ENCODE data around the gene ZHX3.

The ZHX3 gene

GRCh38 chr20:41166201-41167117 lies 151.1 kb downstream of the ZHX3 start:
- H3K27ac ChIP-seq: no peak overlapping the region
- no peak for TF ChIP-seq CTCF (IDR thresholded peaks at IDR 0.05)

- no peak overlapping the region for H3K27ac ChIP-seq
- TF ChIP-seq CTCF (IDR thresholded peaks at IDR 0.05) (no peak), ZFX (IDR thresholded peaks at IDR 0.05; ENCODE audit: borderline replicate concordance) (no peak)
Observed at GRCh38 chr20:41165001-41165882, 152.3 kb downstream of the ZHX3 start.

DNA sequence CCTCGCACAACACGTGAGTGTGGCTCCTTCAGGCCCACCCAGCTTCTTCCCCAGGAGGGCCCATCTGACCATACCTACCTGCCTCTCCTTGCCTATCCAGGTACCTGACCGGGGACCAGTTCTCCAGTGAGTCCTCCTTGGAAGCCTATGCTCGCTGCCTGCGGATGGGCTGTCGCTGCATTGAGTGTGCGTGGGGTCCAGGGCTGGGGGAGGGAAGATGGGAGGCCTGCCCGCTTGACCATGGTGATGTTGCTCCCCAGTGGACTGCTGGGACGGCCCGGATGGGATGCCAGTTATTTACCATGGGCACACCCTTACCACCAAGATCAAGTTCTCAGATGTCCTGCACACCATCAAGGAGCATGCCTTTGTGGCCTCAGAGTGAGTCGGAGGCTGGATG lies 153.7 kb downstream of the ZHX3 start:
- TF ChIP-seq ZFX (IDR thresholded peaks at IDR 0.05; ENCODE audit: borderline replicate concordance): no peak
- TF ChIP-seq CTCF (IDR thresholded peaks at IDR 0.05): no peak
- H3K27ac ChIP-seq: no peak overlapping the region

GRCh38 chr20:41162396-41162795 lies 155.1 kb downstream of the ZHX3 start:
- no peak overlapping the region for H3K27ac ChIP-seq
- no peak for TF ChIP-seq CTCF (IDR thresholded peaks at IDR 0.05)
- TF ChIP-seq ZFX (IDR thresholded peaks at IDR 0.05; ENCODE audit: borderline replicate concordance): no peak

GRCh38 chr20:41161886-41162285 lies 155.6 kb downstream of the ZHX3 start:
- TF ChIP-seq CTCF (IDR thresholded peaks at IDR 0.05) (no peak), ZFX (IDR thresholded peaks at IDR 0.05; ENCODE audit: borderline replicate concordance) (no peak)

GRCh38 chr20:41160686-41161085 lies 156.8 kb downstream of the ZHX3 start:
- no peak overlapping the region for H3K27ac ChIP-seq
- no peak for TF ChIP-seq CTCF (IDR thresholded peaks at IDR 0.05)
- TF ChIP-seq ZFX (IDR thresholded peaks at IDR 0.05; ENCODE audit: borderline replicate concordance): no peak

More at GRCh38 chr20:41161886-41162285, 155.6 kb downstream of the ZHX3 start:
- H3K27ac ChIP-seq: no peak overlapping the region

Measured in 22Rv1 (cell line).